Liver (tissue), 9 donors: ENCODE results near the gene ULK1. TPM values are rescaled to one million over a fixed set of nuclear protein-coding genes. Genes with fewer than 3 reads are reported as not detected.

ENCODE experiments used
- DNase-seq: peaks from one replicate; pipeline ENCODE4 v3.0.0-alpha.2; 2017; ENCODE audit warnings: low spot score
- H3K27ac ChIP-seq, 2 donors: one replicate each; pipeline ENCODE4 v1.7.0; 2013; ENCODE audit warnings: inconsistent platforms in 2 of 2, low read length in 2 of 2, control low read depth in 1 of 2, low read depth in 1 of 2, mild to moderate bottlenecking in 1 of 2
- H3K27me3 ChIP-seq, 4 donors: one replicate each; pipeline versions ENCODE4 v1.6.1 to v1.7.0; 2013; ENCODE audit warnings: low read length in 3 of 4, inconsistent platforms in 1 of 4, mild to moderate bottlenecking in 1 of 4, moderate library complexity in 1 of 4; ENCODE audit not compliant: control insufficient read depth in 4 of 4, insufficient read depth in 4 of 4
- H3K36me3 ChIP-seq, 4 donors: one replicate each; pipeline versions ENCODE4 v1.6.1 to v1.7.0; 2013; ENCODE audit warnings: low read length in 3 of 4, mild to moderate bottlenecking in 3 of 4, low read depth in 1 of 4, moderate library complexity in 1 of 4; ENCODE audit not compliant: control insufficient read depth in 4 of 4, insufficient read depth in 3 of 4
- H3K4me1 ChIP-seq, 4 donors: one replicate each; pipeline versions ENCODE4 v1.6.1 to v1.7.0; 2013; ENCODE audit warnings: low read length in 3 of 4, mild to moderate bottlenecking in 3 of 4, moderate library complexity in 1 of 4; ENCODE audit not compliant: control insufficient read depth in 4 of 4, insufficient read depth in 4 of 4
- H3K4me3 ChIP-seq, 3 donors: one replicate each; pipeline versions ENCODE4 v1.6.1 to v1.7.0; 2013; ENCODE audit warnings: low read length in 3 of 3, control low read depth in 1 of 3, low read depth in 1 of 3, mild to moderate bottlenecking in 1 of 3
- H3K9ac ChIP-seq, 2 donors: one replicate each; pipeline ENCODE4 v1.7.0; 2013; ENCODE audit warnings: low read length in 2 of 2, mild to moderate bottlenecking in 2 of 2, moderate library complexity in 2 of 2, control low read depth in 1 of 2, low read depth in 1 of 2
- H3K9me3 ChIP-seq, 4 donors: one replicate each; pipeline versions ENCODE4 v1.6.1 to v1.7.0; 2013; ENCODE audit warnings: low read length in 3 of 4; ENCODE audit not compliant: control insufficient read depth in 4 of 4
- EGR1 ChIP-seq, 2 donors: IDR thresholded peaks; 2 replicates each; pipeline ENCODE4 v1.6.1; 2016 to 2018; ENCODE audit warnings: antibody characterized with exemption in 2 of 2, low read depth in 2 of 2
- FOXA1 ChIP-seq: IDR thresholded peaks from 2 replicates; pipeline ENCODE4 v1.6.1; 2016; ENCODE audit warnings: antibody characterized with exemption
- GABPA ChIP-seq, 2 donors: IDR thresholded peaks in 1 of 2; conservative IDR thresholded peaks in 1 of 2; 2 replicates each; pipeline ENCODE4 v1.6.1; 2016; ENCODE audit warnings: antibody characterized with exemption in 2 of 2, mild to moderate bottlenecking in 1 of 2, moderate library complexity in 1 of 2
- HNF4G ChIP-seq: IDR thresholded peaks from 2 replicates; pipeline ENCODE4 v1.6.1; 2016; ENCODE audit warnings: antibody characterized with exemption
- JUND ChIP-seq, 2 donors: IDR thresholded peaks; 2 replicates each; pipeline ENCODE4 v1.6.1; 2016; ENCODE audit warnings: antibody characterized with exemption in 2 of 2
- RXRA ChIP-seq, 2 donors: IDR thresholded peaks; 2 replicates each; pipeline ENCODE4 v1.6.1; 2017 to 2018; ENCODE audit warnings: antibody characterized with exemption in 2 of 2, mild to moderate bottlenecking in 1 of 2
- SP1 ChIP-seq: IDR thresholded peaks from 2 replicates; pipeline ENCODE4 v1.6.1; 2018; ENCODE audit warnings: antibody characterized with exemption, mild to moderate bottlenecking
- YY1 ChIP-seq: IDR thresholded peaks from 2 replicates; pipeline ENCODE4 v1.6.1; 2016; ENCODE audit warnings: antibody characterized with exemption, mild to moderate bottlenecking
- ZBTB33 ChIP-seq: IDR thresholded peaks from 2 replicates; pipeline ENCODE4 v1.6.1; 2016; ENCODE audit warnings: antibody characterized with exemption
- WGBS: extraction: QIAGEN DNeasy Blood & Tissue Kit; methylation state at CpG from one replicate; pipeline ENCODE4 v1.1.7; 2013; 5-methylcytosine and 5-hydroxymethylcytosine counted together
- polyA plus RNA-seq, 2 donors: library from polyadenylated mRNA; stranded (reverse) in 1 of 2; unstranded in 1 of 2; fragments of 200-250 nt in 1 of 2; fragments of >200 nt in 1 of 2; fragmentation: Nextera tagmentation in 1 of 2; extraction: Ambion mirVana in 1 of 2; gene quantifications; one replicate each; pipeline versions ENCODE4 v1.2.1 to v1.2.3, GENCODE V29; 2013 to 2015
- total RNA-seq, 2 donors: library from RNA; depleted of rRNA; stranded (reverse); fragments of >200 nt; gene quantifications; one replicate each; pipeline ENCODE4 v1.2.3, GENCODE V29; 2014
- TF ChIP-seq, protein P1 (sequence below): IDR thresholded peaks from 2 replicates; pipeline ENCODE4 v1.6.1; 2016; ENCODE audit warnings: antibody characterized with exemption
- donor health status: healthy.
- donor health status: healthy.
- donor health status: healthy.
- donor health status: healthy.
- donor health status: healthy.

Gene ULK1
- total and polyA plus RNA-seq, 4 donors = 12.5 to 41.7 (median 15.1) TPM

- Histone ChIP-seq H3K36me3 (peaks cover 36 to 81% (median 48%) of the 10 kb centered on the region in 4 donors), H3K27ac (no peak overlapping the region), H3K4me1 (peaks cover 0 to 6% (median 0%) of the 10 kb centered on the region in 4 donors), H3K27me3 (no peaks in the 10 kb centered on the region), H3K9me3 (no peaks in the 10 kb centered on the region), H3K9ac (no peak overlapping the region), H3K4me3 (no peak overlapping the region)
- 93% methylated on average over 17 of the region's 17 CpGs for WGBS
- DNase-seq = no peak
- no peak for TF ChIP-seq YY1
- TF ChIP-seq ZBTB33 = no peak
- no peak for TF ChIP-seq HNF4G
- no peak for TF ChIP-seq SP1
Measured at GRCh38 chr12:131911028-131911650, 16.7 kb downstream of the ULK1 start.

DNA sequence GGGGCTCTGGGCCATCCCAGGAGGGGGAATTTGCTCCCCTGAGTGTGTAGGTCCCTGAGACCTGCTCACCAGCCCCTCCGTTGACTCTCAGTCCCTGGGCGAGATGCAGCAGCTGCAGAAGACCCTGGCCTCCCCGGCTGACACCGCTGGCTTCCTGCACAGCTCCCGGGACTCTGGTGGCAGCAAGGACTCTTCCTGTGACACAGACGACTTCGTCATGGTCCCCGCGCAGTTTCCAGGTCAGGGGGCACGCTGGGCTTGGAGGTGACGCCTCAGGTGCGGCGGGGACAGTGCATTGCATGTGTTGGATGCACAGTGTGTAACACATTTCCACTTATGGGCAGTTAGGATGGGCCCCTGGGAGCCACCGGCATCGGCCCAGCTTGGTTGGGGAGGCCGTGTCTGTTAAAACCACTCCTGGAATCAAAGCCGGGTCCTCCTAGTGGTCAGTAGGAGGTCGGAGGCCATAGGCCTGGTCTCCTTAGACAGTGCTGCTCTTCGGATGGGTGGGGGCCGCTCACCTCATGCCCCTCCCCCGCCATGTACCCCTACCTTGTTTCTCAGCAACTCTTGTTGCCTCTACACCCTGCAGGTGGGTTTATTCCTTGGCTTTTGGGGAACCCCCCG is 17.5 kb downstream of the ULK1 start:
- WGBS = 89% methylated on average over 22 of the region's 22 CpGs
- H3K9me3 ChIP-seq = no peaks in the 10 kb centered on the region
- peaks cover 41 to 83% (median 46%) of the 10 kb centered on the region in 4 donors for H3K36me3 ChIP-seq
- no peak for DNase-seq
- TF ChIP-seq EGR1 (IDR thresholded peaks at IDR 0.05; ENCODE audit: low read depth in 2 of 2) = no peak
- TF ChIP-seq HNF4G = no peak
- no peak for TF ChIP-seq GABPA (IDR thresholded peaks at IDR 0.05 in 1 of 2, conservative IDR thresholded peaks at IDR 0.05 in 1 of 2)
- TF ChIP-seq RXRA (IDR thresholded peaks at IDR 0.05) = no peak
- no peak for TF ChIP-seq ZBTB33
- no peak for TF ChIP-seq YY1
- no peak for TF ChIP-seq JUND (IDR thresholded peaks at IDR 0.05)
- TF ChIP-seq, protein P1, sequence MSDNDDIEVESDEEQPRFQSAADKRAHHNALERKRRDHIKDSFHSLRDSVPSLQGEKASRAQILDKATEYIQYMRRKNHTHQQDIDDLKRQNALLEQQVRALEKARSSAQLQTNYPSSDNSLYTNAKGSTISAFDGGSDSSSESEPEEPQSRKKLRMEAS = no peak
- peaks cover 0 to 6% (median 0%) of the 10 kb centered on the region in 4 donors for H3K4me1 ChIP-seq
- H3K27me3 ChIP-seq = no peaks in the 10 kb centered on the region
- H3K9ac ChIP-seq = no peak overlapping the region
- H3K4me3 ChIP-seq = no peak overlapping the region
- H3K27ac ChIP-seq = peak overlapping the region in 1 of 2 donors; percentile 41

DNA sequence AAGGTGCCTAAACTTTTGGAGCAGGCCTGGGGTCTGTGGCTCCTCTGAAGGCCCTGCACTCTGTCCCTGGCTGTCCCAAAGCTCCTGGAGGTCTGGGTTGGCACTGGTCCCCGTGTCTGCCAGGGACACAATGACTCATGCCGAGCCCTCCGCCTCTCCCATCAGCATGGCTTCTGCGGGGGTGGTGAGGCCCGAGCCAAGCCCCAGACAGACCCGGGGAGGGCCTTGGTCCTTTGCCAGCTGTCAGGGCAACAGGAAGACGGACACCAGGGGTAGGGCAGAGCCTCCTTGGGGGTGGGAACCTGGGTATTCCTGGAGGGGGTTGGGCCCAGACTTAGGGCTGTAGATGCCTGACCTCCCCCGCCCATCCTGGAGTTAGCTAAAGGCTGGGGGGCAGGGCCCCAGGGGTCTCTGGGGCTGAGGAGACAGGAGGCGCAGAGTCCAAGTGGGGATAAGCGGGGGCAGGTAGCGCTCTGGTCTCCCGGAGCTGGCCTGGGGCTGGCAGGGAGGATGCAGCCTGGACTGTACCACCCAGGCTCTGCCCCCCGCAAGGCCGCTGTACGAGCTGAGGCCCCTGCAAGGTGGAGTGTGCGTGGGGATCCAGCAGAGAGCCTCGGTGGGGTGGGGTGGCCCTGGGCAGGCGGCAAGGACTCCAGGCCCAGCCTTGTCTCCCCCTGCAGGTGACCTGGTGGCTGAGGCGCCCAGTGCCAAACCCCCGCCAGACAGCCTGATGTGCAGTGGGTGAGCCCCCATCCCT is 18.3 kb downstream of the ULK1 start:
- H3K36me3 ChIP-seq = peaks cover 42 to 82% (median 44%) of the 10 kb centered on the region in 4 donors

More for the DNA sequence above, 18.3 kb downstream of the ULK1 start:
- H3K4me1 ChIP-seq = peaks cover 0 to 6% (median 0%) of the 10 kb centered on the region in 4 donors
- no peak overlapping the region for H3K4me3 ChIP-seq
- H3K9ac ChIP-seq = no peak overlapping the region
- no peak for TF ChIP-seq FOXA1
- TF ChIP-seq EGR1 (IDR thresholded peaks at IDR 0.05; ENCODE audit: low read depth in 2 of 2) = peak in 1 of 2 donors; percentile 34
- H3K27ac ChIP-seq = peak overlapping the region in 1 of 2 donors; percentile 41
- H3K27me3 ChIP-seq = no peaks in the 10 kb centered on the region
- DNase-seq = no peak
- 81% methylated on average over 20 of the region's 20 CpGs for WGBS
- no peaks in the 10 kb centered on the region for H3K9me3 ChIP-seq
